Measurements from ENCODE around the gene KLF13.
A peak's percentile ranks its signal among the peaks of the same experiment; 100 is the strongest.

Gene KLF13

DNA sequence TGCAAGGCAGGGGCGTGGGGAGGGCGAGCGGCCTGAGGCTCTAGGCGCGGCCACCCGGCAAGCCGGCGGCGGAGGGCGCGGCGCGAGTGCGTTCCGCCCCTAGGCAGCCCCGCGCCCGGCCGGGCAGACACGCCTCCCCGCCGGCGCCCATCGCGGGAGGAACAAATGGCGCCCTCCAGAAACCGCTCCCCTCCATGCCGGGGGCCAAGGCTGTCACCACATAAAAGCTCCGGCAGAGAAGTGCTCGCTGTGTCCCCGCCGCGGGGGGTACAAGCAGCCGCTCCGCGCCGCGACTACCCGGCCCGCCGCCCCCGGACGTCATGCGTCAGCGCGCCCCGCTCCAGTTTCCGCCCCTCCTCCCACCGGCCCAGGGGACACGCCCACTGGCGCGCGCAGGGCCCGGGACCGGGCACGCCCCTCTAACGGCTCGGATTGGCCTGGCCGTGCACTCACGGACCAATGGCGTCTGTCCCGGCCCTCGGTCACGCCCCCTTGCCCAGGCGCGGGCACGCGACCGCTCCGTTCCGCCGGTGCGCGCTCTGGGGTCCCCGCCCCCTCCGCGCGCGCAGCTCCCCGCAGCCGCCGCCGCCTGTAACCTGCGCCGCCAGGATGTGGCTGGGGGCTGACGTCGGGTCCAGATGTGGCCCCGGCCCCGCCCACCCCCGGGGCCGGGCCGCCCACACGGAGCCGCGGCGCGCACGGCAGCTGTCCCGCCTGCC is at the start of gene KLF13:
TSS of gene KLF13 (plus strand) at position 680 of the 719 bp plus-strand sequence. CDS start 378 bp downstream, outside the sequence.
- DNase-seq (ENCODE audit: low read depth in 2 of 2): peak; percentile 99 to 100

DNA sequence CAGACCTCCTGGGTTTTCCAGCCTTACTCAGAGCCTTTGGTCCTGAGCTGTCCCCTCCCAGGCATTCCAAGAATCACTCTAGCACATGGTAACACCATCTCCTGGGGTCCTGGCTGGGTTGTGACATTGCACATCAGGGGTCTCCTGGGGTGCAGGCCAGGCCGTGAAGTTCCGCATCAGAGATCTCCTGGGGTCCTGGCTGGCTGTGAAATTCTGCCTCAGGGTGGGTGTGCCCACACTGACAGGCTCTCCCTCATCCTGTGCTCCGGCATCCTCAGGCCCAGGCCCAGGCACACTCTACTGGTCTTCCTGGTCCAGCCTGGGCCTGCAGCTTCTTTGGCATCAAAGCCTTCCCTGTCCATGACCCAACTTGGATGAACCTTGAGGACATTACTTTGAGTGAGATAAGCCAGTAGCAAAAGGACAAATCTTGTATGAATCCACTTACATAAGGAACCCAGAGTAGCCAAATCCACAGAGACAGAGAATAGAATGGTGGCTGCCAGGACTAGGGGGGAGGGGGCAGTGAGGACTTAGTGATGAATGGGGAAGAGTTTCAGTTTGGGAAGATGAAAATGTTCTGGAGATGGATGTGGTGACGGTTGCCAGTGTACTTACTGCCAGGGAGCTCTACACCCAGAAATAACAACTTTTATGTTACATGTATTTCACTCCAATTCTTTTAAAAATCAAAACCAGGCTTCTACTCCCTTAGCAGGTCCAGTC is 49.1 kb upstream of the KLF13 start:
- DNase-seq (ENCODE audit: low read depth in 2 of 2): no peak

GRCh38 chr15:31278061-31278445 is 48.6 kb upstream of the KLF13 start:
- no peak for DNase-seq (ENCODE audit: low read depth in 2 of 2)

GRCh38 chr15:31278544-31279220 is 48.0 kb upstream of the KLF13 start:
- DNase-seq (ENCODE audit: low read depth in 2 of 2): no peak

DNA sequence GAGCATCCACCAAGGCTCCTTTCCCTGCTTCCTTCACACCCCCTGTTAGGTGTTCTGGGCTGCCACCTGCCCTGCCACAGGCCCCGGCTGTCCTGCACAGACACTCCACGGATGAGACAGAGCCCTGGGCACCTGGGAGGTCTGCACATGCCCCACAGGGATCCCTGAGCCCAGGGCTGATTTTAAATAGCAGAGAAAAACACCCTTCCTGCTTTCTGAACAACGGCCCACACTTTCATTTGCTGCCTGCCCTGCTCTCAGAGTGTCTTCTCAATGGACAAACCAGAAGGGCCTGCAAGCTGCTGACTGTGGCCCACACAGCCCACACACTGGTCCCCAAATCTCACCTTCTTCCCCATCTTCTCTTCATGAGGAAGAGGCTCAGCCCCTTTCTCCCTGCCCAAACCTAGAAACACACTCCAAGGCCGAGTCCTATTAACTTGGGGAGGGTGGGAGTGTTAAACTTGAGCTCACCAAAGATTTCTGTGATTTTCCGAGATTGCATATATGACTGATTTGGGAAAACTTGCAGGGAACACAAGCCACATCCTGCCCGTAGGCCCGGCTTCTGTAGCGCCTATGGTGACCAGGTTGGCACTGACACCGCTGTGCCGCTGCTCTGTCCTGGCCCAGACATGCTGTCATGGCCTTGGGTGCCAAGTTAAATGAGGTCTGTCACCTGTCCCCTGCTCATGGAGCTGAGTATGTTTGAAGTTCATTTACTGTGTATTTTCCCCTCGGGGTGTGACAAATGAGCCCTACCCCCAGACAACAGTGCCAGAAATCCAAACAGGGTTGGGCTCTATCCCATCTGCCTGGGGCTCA is 47.2 kb upstream of the KLF13 start:
- DNase-seq (ENCODE audit: low read depth in 2 of 2): no peak

DNA sequence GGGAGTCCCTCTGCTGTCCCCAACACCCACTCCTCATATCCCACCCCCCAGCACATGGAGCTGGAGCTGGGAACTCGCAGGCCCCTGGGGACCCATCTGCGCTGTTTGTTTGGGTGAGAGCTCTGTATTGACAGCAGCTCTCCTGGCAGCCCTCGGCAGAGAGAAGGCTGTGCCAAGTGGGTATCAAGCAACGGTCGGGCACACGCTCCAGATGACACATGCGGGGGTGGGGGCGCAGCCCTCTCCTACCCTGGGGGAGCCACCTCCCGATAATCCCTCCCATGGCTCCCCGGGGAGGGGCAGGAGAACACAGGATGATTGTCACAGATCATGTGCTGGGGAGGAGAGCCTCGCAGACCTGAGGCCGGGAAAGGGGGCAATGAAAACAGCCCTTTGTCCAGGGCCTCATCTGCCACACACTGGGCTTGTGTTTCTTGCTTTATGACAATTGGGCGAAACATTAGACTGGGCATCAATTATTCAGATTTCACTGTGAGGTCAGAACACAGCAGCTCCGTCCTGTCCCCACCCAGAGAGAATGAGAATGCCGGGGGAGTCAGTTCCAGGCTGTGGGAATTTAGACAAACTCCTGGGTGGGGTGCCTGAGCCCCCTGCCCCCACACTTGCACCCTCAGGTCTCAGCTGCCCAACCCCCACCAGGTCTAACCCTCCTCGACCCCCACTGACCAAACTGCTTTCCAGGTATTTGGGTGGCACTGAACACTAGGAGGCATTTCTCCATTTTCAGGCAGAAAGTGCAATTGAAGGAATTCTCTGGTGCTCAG is 46.4 kb upstream of the KLF13 start:
- DNase-seq (ENCODE audit: low read depth in 2 of 2): no peak

DNA sequence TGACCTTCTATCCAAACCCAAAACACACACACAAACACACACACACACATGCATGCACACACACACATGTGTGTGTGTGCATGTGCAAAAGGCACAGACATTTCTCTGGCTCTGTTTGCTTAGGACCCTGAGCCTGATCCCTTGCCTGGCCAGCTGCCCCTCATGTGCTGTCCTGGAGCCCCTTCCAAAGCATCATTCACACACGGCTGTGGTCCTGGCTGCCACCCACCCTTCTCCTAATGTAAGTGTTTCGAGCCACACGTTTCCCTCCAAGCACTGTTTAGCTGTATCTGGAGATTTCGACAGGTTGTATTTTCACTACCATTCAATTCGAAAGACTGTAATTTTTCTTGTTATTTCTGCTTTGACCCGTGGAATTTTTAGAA is 45.8 kb upstream of the KLF13 start:
- no peak for DNase-seq (ENCODE audit: low read depth in 2 of 2)

DNA sequence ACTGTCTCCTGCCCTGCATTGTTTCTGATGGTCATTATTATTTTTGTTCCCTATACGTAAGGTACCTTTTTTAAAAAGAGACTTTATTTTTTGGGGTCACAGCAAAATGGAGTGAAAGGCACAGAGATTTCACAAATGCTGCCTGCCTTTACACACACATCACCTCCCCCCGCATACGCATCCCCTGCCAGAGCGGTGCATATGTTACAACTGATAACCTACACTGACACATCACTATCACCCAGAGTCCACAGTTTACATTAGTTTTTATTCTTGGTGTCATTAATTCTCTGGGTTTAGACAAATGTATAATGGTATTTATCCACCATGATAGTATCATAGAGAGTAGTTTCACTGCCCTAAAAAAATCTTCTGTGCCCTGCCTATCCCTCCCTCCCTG is 43.6 kb upstream of the KLF13 start:
- DNase-seq (ENCODE audit: low read depth in 2 of 2): no peak

DNA sequence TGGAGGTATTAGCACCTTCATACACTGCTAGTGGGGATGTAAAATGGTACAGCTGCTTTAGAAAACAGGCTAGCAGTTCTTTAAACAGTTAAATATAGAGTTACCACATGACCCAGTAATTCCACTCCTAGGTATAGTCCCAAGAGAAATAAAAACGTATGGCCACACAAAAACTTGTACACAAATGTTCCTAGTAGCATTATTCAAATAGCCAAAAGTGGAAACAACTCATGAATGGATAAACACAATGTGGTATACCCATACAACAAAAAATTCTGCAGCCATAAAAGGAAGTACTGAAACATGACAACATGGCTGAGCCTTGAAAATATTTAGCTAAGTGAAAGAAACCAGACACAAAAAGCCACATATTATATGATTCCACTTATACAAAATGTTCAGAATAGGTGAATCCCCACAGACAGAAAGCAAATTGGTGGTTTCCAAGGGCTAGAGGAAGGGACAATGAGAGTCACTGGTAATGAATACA is 40.8 kb upstream of the KLF13 start:
- DNase-seq (ENCODE audit: low read depth in 2 of 2): no peak

GRCh38 chr15:31291048-31291578 is 35.5 kb upstream of the KLF13 start:
- no peak for DNase-seq (ENCODE audit: low read depth in 2 of 2)

GRCh38 chr15:31292391-31293015 is 34.1 kb upstream of the KLF13 start:
- no peak for DNase-seq (ENCODE audit: low read depth in 2 of 2)

DNA sequence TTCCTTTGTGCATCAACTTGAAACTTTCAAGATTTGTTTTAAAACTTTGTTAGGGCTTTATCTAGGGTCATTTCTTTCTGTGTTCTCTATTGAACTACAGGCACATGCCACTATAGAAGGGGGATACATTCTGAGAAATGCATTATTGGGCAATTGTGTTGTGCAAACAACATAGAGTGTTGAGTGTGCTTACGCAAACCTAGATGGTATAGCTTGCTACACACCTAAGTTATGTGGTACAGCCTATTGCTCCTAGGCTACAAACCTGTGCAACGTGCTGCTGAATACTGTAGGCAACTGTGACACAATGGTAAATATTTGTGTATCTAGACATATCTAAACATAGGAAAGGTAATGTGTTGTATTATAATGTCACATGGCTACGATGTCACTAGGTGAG is 33.0 kb upstream of the KLF13 start:
- no peak for DNase-seq (ENCODE audit: low read depth in 2 of 2)

DNA sequence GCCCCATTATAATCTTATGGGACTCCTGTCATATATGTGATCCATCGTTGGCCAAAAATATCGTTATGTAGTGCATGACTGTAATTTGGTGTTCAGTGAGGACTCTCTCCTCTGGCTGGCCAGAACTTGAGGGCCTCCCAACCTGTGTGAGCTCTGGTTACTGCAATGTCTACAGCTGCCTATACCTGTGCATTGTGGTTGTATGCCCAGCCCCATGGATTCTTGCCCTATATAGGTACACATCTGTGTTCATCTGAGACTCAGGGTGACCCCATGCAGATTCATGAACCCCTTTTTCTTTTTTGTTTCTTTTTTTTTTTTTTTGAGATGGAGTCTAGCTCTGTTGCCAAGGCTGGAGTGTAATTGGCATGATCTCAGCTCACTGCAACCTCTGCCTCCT is 32.6 kb upstream of the KLF13 start:
- no peak for DNase-seq (ENCODE audit: low read depth in 2 of 2)

DNA sequence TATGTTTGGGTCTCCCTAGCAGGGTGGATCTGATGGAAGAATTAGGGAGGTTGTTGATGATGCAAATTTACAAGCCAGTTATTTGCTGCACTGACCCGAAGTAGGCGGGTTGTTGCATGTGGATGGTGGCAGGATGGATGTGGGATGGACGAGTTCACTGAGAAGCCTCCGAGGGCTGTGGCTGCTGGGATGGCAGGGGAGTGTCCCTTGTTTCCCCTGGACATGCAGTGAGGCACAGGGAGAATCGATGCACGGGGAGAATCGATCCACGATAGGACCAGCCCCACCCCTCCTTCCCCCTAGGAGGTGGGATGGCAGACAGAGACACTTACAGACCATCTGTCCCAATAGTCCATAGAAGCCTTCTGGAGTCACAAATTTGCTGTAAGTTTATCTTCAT is 31.0 kb upstream of the KLF13 start:
- DNase-seq (ENCODE audit: low read depth in 2 of 2): no peak

GRCh38 chr15:31296219-31296645 is 30.4 kb upstream of the KLF13 start:
- no peak for DNase-seq (ENCODE audit: low read depth in 2 of 2)

- no peak for DNase-seq (ENCODE audit: low read depth in 2 of 2)
These were observed 29.7 kb upstream of the KLF13 start for GRCh38 chr15:31296646-31297574.

GRCh38 chr15:31297575-31298456 is 28.8 kb upstream of the KLF13 start:
- no peak for DNase-seq (ENCODE audit: low read depth in 2 of 2)

DNA sequence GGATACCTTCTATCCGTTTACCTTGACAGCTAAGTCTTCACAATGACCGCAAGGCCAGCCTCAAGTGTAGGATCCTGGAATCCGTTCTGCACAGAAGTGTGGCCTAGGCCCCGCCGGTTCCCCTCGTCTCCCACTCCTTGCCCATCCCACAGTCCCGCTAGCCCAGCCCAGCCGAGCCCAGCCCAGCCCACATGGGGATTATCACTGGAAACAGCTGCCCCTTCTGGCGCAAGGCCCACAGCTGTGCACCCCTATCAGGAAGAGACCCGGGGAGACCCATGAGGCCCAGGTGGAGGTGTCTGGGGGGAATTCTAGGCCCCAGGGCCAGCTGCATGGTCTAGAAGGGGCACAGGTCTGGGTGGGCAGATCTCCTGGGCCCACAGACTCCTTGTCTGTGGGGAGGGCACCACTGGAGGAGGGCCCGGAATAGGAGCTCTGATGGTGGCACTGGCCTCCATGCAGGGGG is 27.9 kb upstream of the KLF13 start:
- no peak for DNase-seq (ENCODE audit: low read depth in 2 of 2)

Data from activated CD8-positive, alpha-beta memory T cell treated with anti-CD3 and anti-CD28 coated beads for 4 hours (primary cell).